C4-2B (cell line): ENCODE data around the gene LTBP2.

Source experiments
- ZFX ChIP-seq: fragments of 450-650 bp; IDR thresholded peaks from 2 replicates; pipeline ENCODE4 v1.6.1; 2017
- TF ChIP-seq, protein P1 (sequence below): fragments of 450-650 bp; conservative IDR thresholded peaks from 2 replicates; pipeline ENCODE4 v1.5.1; 2017; ENCODE audit warnings: mild to moderate bottlenecking

DNA sequence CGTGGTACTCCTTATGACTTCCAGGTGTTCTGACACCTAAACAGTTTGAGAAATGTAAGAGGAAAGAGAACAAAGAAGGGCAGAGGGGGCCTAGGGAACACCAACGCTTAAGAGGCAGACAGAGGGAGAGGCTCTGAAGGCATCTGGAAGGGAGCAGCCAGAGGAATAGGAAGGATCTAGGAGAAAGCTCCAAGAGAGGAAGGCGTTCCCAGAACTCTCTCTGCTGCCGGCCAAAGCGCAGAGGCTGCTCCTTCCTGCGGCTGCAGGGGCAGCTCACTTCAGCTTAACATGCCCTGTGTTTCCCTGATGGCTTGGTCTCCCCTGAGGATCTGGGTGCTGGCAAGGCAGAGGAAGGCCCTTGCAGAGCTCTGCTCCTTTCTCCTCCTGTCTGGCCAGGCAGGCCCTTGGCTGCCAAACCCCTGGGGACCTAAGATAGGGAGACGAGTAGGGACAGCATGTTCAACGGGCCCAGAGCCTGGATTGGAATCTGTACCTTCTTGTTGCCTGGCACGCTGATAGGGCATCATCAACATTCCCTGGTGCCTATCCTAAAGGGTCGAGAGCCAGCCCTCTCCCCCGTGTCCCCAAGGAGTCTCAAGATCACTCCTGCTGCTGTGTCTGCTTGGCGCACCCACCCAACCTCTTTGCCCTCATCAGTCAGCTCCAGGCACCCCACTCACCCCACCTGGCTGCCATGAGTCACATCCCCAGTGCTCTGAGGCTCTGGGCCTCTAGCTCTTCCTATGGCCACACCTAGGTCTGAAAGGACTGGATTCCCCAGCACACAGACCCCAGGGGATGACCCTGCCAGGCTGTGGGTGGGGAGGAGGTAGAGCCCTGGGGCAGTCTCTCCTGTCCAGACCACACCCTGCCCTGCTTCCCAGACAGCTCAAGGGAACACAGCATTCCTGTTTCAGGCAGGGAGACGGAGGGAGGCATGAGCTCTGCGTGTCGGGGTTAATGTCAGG, 45.6 kb downstream of the LTBP2 start:
- TF ChIP-seq, protein P1, sequence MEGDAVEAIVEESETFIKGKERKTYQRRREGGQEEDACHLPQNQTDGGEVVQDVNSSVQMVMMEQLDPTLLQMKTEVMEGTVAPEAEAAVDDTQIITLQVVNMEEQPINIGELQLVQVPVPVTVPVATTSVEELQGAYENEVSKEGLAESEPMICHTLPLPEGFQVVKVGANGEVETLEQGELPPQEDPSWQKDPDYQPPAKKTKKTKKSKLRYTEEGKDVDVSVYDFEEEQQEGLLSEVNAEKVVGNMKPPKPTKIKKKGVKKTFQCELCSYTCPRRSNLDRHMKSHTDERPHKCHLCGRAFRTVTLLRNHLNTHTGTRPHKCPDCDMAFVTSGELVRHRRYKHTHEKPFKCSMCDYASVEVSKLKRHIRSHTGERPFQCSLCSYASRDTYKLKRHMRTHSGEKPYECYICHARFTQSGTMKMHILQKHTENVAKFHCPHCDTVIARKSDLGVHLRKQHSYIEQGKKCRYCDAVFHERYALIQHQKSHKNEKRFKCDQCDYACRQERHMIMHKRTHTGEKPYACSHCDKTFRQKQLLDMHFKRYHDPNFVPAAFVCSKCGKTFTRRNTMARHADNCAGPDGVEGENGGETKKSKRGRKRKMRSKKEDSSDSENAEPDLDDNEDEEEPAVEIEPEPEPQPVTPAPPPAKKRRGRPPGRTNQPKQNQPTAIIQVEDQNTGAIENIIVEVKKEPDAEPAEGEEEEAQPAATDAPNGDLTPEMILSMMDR, result no peak
- TF ChIP-seq ZFX, result no peak
